ENCODE measurements around the gene CLCN2. TPM values are rescaled to one million over a fixed set of nuclear protein-coding genes. Genes with fewer than 3 reads are reported as not detected.

CLCN2 gene
- total RNA-seq, 1 donor from 2014 or later, result 16.9 TPM

DNA sequence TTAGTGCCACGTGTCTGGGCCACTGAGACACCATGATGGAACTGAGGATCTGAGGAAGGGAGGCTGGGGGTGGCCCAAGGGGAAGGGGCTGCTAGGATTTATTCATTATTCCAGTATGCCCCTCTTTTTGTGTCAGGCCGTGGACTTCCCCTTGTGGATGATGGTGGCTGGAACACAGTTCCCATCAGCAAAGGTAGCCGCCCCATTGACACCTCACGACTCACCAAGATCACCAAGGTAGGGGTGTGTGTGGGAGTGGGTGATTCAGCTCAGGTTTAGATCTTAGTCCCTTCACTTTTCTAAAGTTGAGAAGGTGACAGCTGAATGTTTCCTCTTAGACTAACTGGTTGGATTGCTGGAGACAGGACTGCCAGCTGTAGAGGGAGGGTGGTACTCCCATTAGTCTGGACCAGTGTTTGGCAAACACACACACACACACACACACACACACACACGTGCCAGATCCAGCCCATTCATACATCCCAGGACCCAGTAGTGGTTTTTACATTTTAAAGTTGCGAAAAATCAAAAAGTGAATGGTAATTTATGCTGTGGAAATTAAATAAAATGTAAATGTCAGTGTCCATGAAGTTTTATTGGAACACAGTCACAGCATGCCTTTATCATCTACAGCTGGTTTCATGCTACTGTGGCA is 35.6 kb downstream of the CLCN2 start:
- Mint-ChIP-seq H3K4me3 (no peak overlapping the region), H3K9me3 (no peaks in the 10 kb centered on the region), H3K36me3 (peaks cover 68% of the 10 kb centered on the region), H3K4me1 (no peaks in the 10 kb centered on the region), H3K27ac (no peak overlapping the region), H3K27me3 (ENCODE audit: low read depth) (no peaks in the 10 kb centered on the region)
- TF ChIP-seq, protein P1, sequence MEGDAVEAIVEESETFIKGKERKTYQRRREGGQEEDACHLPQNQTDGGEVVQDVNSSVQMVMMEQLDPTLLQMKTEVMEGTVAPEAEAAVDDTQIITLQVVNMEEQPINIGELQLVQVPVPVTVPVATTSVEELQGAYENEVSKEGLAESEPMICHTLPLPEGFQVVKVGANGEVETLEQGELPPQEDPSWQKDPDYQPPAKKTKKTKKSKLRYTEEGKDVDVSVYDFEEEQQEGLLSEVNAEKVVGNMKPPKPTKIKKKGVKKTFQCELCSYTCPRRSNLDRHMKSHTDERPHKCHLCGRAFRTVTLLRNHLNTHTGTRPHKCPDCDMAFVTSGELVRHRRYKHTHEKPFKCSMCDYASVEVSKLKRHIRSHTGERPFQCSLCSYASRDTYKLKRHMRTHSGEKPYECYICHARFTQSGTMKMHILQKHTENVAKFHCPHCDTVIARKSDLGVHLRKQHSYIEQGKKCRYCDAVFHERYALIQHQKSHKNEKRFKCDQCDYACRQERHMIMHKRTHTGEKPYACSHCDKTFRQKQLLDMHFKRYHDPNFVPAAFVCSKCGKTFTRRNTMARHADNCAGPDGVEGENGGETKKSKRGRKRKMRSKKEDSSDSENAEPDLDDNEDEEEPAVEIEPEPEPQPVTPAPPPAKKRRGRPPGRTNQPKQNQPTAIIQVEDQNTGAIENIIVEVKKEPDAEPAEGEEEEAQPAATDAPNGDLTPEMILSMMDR (IDR thresholded peaks at IDR 0.05; ENCODE audit: unreplicated experiment), result no peak
- no peak for DNase-seq (ENCODE audit: low spot score in 2 of 2, unreplicated experiment in 2 of 2)

DNA sequence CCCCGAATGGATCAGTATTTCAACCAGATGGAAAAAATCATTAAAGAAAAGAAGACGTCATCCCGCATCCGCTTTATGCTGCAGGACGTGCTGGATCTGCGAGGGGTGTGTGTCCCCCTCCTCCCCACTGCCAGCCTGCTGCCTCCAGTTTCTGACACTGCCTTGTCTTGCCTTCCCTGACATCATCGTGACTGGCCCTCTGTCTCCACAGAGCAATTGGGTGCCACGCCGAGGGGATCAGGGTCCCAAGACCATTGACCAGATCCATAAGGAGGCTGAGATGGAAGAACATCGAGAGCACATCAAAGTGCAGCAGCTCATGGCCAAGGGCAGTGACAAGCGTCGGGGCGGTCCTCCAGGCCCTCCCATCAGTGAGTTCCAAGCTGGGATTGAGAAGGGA is 36.1 kb downstream of the CLCN2 start:
- H3K27ac Mint-ChIP-seq, result no peak overlapping the region
- H3K36me3 Mint-ChIP-seq, result peaks cover 68% of the 10 kb centered on the region
- H3K4me3 Mint-ChIP-seq, result no peak overlapping the region
- no peaks in the 10 kb centered on the region for H3K27me3 Mint-ChIP-seq (ENCODE audit: low read depth)
- DNase-seq (ENCODE audit: low spot score in 2 of 2, unreplicated experiment in 2 of 2), result no peak
- no peaks in the 10 kb centered on the region for H3K4me1 Mint-ChIP-seq
- no peaks in the 10 kb centered on the region for H3K9me3 Mint-ChIP-seq
- TF ChIP-seq, protein P1 (IDR thresholded peaks at IDR 0.05; ENCODE audit: unreplicated experiment), result no peak

- TF ChIP-seq, protein P1 (IDR thresholded peaks at IDR 0.05; ENCODE audit: unreplicated experiment), result no peak
- H3K27ac Mint-ChIP-seq, result no peak overlapping the region
- no peak overlapping the region for H3K4me3 Mint-ChIP-seq
- peaks cover 60% of the 10 kb centered on the region for H3K36me3 Mint-ChIP-seq
- H3K4me1 Mint-ChIP-seq, result peaks cover 7% of the 10 kb centered on the region
- no peak for DNase-seq (ENCODE audit: low spot score in 2 of 2, unreplicated experiment in 2 of 2)
- H3K27me3 Mint-ChIP-seq (ENCODE audit: low read depth), result no peaks in the 10 kb centered on the region
- H3K9me3 Mint-ChIP-seq, result no peaks in the 10 kb centered on the region
These were observed 37.7 kb downstream of the CLCN2 start for GRCh38 chr3:184323696-184324095.

DNA sequence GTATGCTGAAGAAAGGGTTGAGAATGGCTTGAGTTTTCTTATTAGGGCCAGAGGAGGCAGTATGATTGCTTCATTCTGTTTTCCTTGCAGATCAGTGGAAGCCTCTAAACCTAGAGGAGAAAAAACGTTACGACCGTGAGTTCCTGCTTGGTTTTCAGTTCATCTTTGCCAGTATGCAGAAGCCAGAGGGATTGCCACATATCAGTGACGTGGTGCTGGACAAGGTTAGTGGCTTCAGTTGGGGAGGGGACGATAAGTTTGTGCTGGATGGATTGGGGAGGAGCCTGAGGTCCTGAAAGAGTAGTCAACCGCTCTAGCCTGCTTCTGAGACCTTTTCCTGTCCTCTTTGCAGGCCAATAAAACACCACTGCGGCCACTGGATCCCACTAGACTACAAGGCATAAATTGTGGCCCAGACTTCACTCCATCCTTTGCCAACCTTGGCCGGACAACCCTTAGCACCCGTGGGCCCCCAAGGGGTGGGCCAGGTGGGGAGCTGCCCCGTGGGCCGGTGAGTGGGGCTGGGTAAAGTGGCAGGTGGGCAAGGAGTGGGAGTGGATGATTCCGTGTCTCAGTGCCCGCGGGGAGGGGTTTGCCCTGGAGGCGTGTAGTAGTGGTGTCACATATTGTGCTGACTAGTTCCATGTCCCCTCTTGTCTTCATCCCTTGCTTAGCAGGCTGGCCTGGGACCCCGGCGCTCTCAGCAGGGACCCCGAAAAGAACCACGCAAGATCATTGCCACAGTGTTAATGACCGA is 38.5 kb downstream of the CLCN2 start:
- TF ChIP-seq, protein P1 (IDR thresholded peaks at IDR 0.05; ENCODE audit: unreplicated experiment), result no peak
- Mint-ChIP-seq H3K9me3 (no peaks in the 10 kb centered on the region), H3K4me3 (no peak overlapping the region), H3K27me3 (ENCODE audit: low read depth) (no peaks in the 10 kb centered on the region), H3K36me3 (peaks cover 55% of the 10 kb centered on the region), H3K4me1 (peaks cover 9% of the 10 kb centered on the region), H3K27ac (no peak overlapping the region)
- no peak for DNase-seq (ENCODE audit: low spot score in 2 of 2, unreplicated experiment in 2 of 2)

GRCh38 chr3:184321666-184322065 is 39.7 kb downstream of the CLCN2 start:
- peaks cover 45% of the 10 kb centered on the region for H3K36me3 Mint-ChIP-seq
- no peak overlapping the region for H3K4me3 Mint-ChIP-seq
- H3K4me1 Mint-ChIP-seq, result peaks cover 20% of the 10 kb centered on the region
- no peak for DNase-seq (ENCODE audit: low spot score in 2 of 2, unreplicated experiment in 2 of 2)
- no peak overlapping the region for H3K27ac Mint-ChIP-seq
- H3K9me3 Mint-ChIP-seq, result no peaks in the 10 kb centered on the region
- TF ChIP-seq, protein P1 (IDR thresholded peaks at IDR 0.05; ENCODE audit: unreplicated experiment), result no peak
- no peaks in the 10 kb centered on the region for H3K27me3 Mint-ChIP-seq (ENCODE audit: low read depth)

Data from mesothelial cell of epicardium (in vitro differentiated cells).